ENCODE measurements around the gene ANKRD23. TPM values are rescaled to one million over a fixed set of nuclear protein-coding genes. Genes with fewer than 3 reads are reported as not detected.

The ANKRD23 gene
- total RNA-seq, result 1.00 and 1.3 TPM in 2 replicates

GRCh38 chr2:96843538-96844268 is at the start of gene ANKRD23:
Gene ANKRD23 (minus strand): TSS chr2:96844021. CDS start chr2:96843992, 29 bp downstream.

GRCh38 chr2:96869822-96870625 is 26.2 kb upstream of the ANKRD23 start, which contains the start of gene SEMA4C:
Gene SEMA4C (minus strand): TSS chr2:96870080. CDS start chr2:96867886, 2,194 bp downstream.

GRCh38 chr2:96857667-96858372 is 14.0 kb upstream of the ANKRD23 start, which contains the start of gene ANKRD39:
Gene ANKRD39 (minus strand): TSS chr2:96858016. CDS start chr2:96857987, 29 bp downstream.

GRCh38 chr2:96816127-96816835 is 27.5 kb downstream of the ANKRD23 start, which contains the start of gene CNNM3:
Gene CNNM3 (plus strand): TSS chr2:96816268. CDS start chr2:96816278, 10 bp downstream.

Other genes with a start within 250 kb of the ANKRD23 start
- gene KANSL3, start 205.7 kb downstream of the ANKRD23 start, total RNA-seq, result 31.6 and 34.2 TPM in 2 replicates
- 1.3 and 1.4 TPM in 2 replicates for gene FER1L5, start 201.3 kb downstream of the ANKRD23 start, total RNA-seq
- 26.2 and 33.5 TPM in 2 replicates for gene LMAN2L, start 104.0 kb downstream of the ANKRD23 start, total RNA-seq
- 2.1 and 2.2 TPM in 2 replicates for gene CNNM4, start 83.1 kb downstream of the ANKRD23 start, total RNA-seq
- 4.6 and 7.0 TPM in 2 replicates for gene CNNM3, start 27.8 kb downstream of the ANKRD23 start, total RNA-seq
- gene ANKRD39, start 14.0 kb upstream of the ANKRD23 start, total RNA-seq, result 6.3 and 6.4 TPM in 2 replicates
- 18.3 and 22.1 TPM in 2 replicates for gene SEMA4C, start 26.1 kb upstream of the ANKRD23 start, total RNA-seq
- not detected in 2 replicates for gene FAM178B, start 142.6 kb upstream of the ANKRD23 start, total RNA-seq